GM20431 (cell line): ENCODE results near the gene ZZZ3.
"Not testable (repeated sequence)": the region's sequence is repeated elsewhere in the genome, so short reads cannot be mapped to it uniquely, and the experiment has no call there.

Source experiments
- in situ Hi-C: fragments of 300-500 bp; cut with MseI, MboI; formaldehyde crosslinking; loops from one replicate; pipeline ENCODE4 v1.15.0; 2020; ENCODE audit warnings: low sequenced_read_pairs; ENCODE audit not compliant: unreplicated experiment

The ZZZ3 gene

DNA sequence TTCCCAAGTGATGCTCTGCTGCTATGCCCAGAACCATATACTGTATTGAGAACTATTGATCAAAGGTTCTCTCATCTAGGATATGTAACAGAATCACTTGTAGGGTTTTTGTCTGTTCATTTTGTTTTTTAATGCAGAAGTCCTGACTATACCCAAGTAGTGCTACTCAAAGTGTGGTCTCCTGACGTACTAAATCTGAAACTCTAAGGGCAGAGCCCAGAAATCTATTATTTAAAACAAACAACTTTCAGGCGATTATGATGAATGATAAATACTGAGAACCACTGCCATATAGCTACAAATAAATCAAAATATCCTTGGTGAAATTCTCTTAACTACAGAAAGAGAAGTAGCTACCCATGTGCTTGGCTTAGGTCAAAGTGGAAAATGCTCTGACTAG lies 10.1 kb downstream of the ZZZ3 start:
- in situ Hi-C loops, result no loop called here

DNA sequence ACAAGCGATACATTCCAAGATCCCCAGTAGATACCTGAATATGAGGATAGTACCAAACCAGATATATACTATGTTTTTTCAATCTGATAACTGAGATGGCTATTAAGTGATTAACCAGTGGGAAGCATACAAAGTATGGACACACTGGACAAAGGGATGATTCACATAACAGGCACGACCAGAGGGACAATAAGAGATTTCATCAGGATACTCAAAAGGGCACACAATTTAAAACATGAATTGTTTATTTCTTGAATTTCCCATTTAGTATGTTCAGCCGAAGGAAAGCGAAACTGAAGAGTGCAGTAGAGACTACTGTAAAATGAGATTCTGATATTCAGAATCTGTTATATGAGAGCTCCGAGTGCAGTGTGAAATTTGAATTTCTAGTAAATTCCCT lies 10.6 kb downstream of the ZZZ3 start:
- in situ Hi-C loops, result no loop called here

DNA sequence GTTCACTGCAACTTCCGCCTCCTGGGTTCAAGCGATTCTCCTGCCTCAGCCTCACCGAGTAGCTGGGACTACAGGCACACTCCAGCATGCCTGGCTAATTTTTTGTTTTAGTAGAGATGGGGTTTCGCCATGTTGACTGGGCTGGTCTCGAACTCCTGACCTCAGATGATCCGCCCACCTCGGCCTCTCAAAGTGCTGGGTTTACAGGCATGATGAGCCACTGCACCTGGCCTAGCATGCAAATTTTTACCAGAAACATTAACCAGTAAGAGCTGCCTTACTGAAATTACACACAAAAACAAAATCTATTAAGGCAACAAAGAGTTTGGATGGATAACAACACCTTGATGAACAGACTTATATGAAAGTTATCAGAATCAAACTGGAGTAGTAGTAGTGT lies 12.1 kb downstream of the ZZZ3 start:
- in situ Hi-C loops, result no loop called here

DNA sequence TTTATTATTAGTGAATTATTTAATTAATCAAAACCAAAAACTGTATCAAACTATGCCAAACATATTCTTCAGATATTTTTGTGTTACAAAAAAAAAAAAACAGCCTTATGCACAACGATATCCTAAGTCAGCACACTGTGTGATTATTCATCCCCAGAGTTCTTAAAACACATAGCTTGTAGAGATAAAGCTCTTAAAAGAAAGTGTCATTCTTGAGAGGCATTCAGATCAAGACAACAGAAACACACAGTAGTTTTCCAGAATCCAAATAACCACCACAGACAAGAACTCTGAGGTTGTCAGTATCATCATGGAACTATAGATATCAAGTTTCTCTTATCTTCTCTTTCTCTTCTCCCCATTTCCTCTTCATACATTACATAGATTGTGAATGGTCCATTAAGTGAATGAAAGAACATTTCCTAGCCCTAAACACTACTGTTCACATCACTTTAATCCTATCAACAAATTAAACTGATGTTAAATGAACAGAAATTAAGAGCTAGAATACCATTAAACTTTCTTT lies 13.5 kb downstream of the ZZZ3 start:
- in situ Hi-C loops, result no loop called here

DNA sequence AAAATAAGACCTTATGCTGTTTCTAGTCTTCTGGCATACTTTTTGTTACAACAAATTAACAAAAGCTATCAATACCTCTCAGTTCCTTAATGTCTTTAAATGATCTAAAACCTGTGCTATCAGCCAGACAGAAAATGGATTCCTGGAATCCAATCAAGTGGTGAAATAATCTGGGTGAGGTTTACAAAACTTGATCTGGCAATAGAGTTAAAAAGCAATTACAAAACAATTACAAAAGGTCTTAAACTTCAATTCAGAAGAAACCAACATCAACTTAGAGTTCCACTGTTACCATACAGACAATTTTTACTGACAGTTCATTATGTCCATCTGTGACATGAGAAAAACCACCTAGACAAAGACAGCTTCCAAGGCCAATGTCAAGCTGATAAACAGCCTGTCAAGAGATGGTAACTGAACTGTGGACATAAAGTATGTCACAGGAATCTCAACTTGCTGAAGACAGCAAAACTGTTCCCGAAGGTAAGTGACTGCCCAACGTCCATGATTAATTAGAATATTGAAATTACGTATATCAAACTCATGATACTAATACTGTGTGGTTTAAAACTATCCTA lies 17.4 kb downstream of the ZZZ3 start:
- in situ Hi-C loops, result no loop called here

DNA sequence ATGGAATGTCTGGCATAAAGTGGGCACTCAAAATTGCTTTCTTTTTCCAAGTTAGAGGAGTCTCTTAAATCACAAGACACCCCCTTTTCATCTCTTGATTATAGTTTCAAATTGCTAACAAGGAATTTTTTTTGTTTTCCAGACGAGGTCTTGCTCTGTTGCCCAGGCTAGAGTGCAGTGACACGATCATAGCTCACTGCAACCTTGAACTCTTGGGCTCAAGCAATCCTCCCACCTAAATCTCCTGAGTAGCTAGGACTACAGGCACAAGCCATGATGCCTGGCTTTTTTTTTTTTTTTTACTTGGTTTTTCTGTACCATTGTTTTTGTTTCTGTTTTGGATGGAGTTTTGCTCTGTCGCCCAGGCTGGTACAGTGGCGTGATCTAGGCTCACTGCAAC lies 20.8 kb downstream of the ZZZ3 start:
- in situ Hi-C loops, result no loop called here

DNA sequence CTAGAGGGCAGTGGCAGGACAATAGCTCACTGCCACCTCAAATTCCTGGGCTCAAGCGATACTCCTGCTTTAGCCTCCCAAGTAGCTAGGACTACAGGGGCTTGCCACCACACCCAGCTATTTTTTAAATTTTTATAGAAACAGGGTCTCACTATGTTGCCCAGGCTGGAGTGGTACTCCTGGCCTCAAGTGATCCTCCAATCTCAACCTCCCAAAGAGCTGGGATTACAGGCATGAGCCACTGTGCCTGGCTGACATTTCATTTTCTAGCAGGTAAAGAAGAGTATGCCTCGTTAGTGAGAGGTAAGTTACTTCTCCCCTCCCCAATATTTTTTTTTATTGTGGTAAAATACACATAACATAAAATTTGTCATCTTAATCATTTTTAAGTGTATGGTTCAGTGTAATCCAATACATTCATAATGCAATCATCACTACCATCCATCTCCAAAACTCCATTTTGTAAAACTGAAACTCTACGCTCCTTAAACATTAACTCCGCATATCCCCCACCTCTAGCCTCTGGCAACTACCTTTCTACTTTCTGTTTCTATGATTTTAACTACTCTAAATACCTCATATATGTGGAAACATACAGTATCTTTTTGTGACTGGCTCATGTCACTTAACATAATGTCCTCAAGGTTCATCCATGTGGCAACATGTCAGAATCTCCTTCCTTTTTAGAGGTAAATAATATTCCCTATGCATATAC lies 22.4 kb downstream of the ZZZ3 start:
- in situ Hi-C loops, result no loop called here

DNA sequence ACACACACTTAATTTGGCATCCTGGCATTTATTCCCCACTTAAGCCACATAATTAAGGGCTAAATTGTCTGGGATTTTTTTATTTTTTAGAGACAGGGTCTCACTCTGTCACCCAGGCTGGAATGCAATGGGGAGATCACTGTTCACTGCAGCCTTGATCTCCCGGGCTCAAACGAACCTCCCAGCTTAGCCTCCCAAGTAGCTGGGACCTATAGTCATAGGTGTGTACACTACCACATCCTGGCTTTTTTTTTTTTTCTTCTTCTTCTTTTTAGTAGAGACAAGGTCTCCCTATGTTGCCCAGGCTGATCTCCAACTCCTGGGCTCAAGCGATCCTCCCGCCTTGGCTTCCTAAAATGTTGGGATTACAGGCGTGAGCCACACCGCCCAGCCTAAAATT lies 24.2 kb downstream of the ZZZ3 start:
- in situ Hi-C loops, result no loop called here

DNA sequence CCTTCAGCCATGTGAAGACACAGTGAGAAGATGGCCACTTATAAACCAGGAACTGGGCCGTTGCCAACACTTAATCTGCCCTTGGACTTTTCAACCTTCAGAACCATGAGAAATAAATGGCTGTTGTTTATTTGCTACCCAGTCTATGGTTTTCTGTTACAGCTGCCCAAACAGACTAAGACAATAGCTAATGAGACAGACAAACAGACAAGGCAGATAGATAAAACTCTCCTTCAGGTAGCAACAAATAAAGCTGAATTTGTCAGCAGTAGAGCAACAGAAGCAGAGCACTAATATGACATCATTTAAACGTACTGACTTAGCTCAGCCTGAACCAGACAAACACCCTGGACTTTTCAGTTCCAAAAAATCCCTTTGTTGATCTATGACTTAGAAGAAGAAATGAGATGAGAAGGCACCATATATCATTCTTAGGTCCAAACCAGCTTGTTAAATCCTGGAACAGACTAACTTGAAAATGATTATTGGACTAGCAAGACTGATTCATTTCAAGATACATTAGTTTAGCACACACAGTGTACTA lies 27.0 kb downstream of the ZZZ3 start:
- in situ Hi-C loops, result no loop called here

DNA sequence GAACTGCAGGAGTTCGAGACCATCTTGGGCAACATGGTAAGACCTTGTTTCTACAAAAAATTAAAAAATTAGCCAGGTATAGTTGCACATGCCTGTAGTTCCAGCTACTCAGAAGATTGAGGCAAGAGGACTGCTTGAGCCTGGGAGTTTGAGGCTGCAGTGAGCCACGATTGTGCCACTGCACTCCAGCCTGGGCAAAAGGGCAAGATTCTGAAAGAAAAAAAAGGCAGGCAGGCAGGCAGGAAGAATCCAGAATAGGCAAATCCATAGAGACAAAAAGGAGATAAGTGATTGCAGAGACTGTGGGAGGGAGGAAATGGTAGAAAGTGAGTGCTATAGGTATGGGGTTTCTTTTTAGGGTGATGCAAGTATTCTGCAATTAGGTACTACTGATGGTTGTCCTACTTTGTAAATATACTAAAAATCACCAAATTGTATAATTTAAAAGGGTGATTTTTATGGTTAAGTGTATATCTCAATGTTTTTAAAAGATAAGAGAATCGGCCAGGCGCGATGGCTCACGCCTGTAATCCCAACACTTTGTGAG lies 29.4 kb downstream of the ZZZ3 start:
- in situ Hi-C loops, result no loop called here

DNA sequence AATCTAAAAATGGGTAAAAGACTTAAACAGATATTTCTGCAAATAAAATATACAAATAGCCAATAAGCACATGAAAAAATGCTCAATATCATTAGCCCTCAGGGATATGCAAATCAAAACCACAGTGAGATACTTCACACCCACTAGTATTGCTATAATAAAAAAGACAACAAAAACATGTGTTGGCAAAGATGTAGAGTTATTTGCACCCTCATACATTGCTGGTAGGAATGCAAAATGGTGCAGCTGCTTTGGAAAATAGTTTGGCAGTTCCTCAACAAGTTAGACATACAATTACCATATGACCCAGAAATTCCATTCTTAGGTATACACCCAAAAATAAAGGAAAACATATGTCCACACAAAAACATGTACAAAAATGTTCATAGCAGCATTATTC lies 30.2 kb downstream of the ZZZ3 start:
- in situ Hi-C loops, result no loop called here

DNA sequence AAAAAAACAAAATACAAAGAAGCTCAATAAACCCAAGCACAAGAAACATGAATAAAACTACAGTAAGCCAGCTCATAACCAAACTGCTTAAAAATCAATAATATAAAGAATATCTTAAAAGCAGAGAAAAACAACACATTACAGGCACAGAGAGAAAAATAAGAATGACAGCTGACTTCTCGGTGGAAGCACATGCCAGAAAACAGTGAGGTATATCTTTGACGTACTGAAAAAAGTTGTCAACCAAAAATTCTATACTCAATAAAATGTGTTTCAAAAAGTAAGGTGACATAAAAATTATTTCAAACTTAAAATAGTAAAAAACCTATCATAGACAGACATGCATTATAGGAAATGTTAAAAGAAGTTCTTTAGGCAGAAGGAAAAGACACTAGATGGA lies 33.3 kb downstream of the ZZZ3 start:
- in situ Hi-C loops, result no loop called here

DNA sequence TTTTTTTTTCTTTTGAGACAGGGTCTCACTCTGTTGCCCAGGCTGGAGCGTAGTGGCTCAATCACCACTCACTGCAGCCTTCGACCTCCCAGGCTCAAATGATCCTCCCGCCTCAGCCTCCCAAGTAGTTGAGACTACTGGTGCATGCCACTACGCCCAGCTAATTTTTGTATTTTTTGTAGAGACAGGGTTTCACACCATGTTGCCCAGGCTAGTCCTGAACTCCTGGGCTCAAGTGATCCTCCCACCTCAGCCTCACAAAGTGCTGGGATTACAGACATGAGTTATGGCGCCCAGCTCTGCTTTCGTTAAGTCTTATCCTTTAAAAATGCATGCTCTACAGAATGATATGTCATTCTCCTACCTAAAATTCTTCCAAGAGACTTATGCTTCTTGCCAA lies 36.2 kb downstream of the ZZZ3 start:
- in situ Hi-C loops, result not testable (repeated sequence)

DNA sequence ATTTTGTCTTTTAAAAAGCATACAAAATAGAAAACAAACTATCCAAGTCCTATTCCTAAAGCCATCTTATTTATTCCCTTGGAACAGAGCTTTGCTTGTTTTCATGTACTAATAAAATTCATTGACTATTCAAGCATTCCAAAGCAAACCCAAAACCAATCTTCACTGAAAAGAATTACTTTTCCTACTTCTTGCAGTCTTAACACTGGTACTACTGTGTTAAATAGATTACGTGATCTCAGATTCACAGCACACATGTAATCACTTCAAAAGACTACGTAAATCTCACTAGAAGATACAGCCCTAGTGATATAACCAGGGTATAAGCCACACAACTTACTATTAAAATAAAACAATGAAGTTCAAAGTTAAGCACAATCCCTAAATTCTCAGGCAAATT lies 39.0 kb downstream of the ZZZ3 start:
- in situ Hi-C loops, result no loop called here

DNA sequence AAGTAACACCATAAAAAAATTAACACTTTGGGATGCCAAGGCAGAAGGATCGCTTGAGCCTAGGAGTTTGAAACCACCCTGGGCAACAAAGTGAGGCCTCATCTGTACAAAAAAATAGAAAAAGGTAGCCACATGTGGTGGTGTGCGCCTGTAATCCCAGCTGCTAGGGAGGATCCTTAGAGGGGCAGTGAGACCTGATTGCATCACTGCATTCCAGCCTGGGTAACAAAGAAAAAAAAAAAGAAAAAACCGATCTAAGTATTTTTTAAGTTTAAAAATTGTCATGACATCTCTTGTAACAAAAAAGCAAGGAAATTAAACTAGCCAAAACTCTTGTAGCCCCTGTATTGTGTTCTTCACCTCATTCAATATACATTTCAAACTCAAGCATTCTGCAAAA lies 39.5 kb downstream of the ZZZ3 start:
- in situ Hi-C loops, result no loop called here

DNA sequence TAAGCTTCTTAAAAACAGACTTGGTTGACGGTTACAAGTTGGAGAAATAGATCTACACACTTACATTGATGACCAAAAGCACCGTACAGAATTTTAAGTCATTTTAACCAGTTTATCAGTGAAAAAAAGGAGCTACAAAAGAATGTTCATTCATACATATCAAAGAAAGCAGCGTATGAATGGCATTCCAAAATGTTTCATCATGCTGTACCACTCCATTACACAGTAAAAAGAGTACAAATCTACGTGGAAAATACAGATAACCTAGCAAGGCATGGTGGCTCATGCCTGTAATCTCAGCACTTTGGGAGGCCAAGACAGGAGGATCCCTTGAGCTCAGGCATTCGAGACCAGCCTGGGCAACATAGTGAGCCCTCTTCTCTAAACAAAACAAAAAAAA lies 40.3 kb downstream of the ZZZ3 start:
- in situ Hi-C loops, result no loop called here

DNA sequence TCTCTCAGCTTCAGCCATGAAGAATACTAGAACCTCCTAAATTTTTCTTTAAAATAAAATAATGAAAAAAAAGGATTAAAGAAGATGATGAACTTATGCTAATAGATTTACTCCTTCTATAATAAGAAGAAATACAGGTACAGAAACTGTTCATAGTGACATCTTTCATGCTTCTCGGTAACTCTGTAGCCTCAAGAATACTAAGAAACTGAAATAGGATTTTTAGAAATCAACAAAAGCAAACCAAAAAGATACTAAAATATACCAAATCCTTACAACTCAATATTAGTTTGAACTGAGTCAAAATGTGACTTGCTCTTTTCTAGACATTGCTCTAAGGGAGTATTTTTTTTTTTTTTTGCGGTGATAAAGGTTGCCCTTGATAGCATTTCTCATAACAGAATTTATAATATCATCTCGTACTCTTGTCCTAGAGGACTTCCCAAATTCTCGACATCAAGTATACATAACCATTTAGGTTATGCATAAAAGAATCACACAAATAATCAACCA lies 42.8 kb downstream of the ZZZ3 start:
- in situ Hi-C loops, result no loop called here

DNA sequence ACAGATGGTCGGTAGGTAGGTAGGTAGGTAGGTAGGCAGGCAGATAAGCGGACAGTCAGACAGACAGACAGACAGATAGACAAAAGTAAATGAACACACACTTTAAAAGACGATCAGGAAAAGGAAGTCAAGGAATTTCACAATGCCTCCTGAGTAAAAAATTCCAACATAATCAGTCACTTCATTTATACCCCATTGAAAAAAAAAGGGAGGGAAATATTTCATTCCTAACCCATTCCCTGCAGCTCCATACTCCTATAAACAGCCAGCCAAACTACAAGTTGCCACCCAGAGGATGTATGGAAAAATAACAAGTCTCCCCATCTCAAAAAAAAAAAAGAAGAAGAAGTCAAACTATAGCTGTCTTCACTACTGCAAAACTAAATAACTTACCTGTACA lies 43.4 kb downstream of the ZZZ3 start:
- in situ Hi-C loops, result no loop called here

DNA sequence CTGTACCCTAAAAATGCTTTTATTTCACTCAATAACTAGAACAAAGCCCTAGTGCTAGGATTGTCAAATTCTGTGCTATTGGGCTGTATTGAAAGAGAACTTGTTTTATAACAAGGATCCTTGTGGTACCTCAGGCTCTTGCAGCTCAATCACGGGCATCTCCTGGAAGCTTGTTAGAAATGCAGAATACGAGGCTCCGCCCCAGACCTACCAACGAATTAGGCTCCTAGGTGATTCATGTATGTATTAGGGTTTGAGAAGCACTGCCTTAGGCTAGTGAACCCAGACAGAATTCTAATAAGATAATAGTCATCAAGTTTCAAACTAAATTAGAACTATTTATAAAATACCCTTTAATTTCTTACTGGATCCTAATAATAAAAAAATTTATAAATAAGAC lies 45.6 kb downstream of the ZZZ3 start:
- in situ Hi-C loops, result no loop called here
